Amygdala (tissue), 56 donors: ENCODE measurements around the gene NUP98.
"Not testable (repeated sequence)": the region's sequence is repeated elsewhere in the genome, so short reads cannot be mapped to it uniquely, and the experiment has no call there.

Experiments used
- DNase-seq, 56 donors: peaks; one replicate each; lab custom pipeline; 2025; lab: John Stamatoyannopoulos, UW

Gene NUP98

DNA sequence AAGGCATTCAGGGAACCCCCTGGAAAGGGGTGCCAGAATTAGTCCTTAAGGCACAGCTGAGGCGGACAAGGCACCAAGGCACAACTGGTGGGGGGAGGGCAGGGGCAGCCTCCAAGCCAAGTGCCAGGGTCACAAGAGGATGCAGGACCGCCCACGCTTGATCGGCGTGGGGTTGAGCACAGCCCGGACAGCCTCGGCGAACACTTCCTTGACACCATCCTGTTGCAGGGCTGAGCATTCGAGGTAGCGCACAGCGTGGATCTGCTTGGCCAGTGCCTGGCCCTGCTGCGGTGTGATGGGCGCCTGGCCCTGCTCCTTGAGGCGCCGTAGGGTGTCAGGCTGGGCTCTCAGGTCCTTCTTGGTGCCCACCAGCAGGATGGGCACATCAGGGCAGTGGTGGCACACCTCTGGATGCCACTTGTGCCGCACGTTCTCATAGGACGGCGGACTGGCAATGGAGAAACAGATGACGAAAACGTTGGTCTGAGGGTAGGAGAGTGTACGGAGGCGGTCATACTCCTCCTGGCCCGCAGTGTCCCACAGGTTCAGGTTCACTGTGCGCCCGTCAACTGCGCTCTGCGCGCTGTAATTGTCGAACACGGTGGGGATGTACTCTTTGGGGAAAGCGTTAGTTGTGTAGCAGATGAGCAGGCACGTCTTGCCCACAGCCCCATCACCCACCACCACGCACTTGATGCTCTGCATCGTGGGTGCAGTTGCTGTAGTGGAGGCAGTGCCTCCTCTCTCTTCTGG, 30.3 kb upstream of the NUP98 start:
- DNase-seq: peak in 11 of 56 donors; percentile 27 to 59 (median 46)

- DNase-seq: peak in 46 of 56 donors; percentile 32 to 91 (median 76)
Observed at GRCh38 chr11:3826721-3827120, 29.4 kb upstream of the NUP98 start.

DNA sequence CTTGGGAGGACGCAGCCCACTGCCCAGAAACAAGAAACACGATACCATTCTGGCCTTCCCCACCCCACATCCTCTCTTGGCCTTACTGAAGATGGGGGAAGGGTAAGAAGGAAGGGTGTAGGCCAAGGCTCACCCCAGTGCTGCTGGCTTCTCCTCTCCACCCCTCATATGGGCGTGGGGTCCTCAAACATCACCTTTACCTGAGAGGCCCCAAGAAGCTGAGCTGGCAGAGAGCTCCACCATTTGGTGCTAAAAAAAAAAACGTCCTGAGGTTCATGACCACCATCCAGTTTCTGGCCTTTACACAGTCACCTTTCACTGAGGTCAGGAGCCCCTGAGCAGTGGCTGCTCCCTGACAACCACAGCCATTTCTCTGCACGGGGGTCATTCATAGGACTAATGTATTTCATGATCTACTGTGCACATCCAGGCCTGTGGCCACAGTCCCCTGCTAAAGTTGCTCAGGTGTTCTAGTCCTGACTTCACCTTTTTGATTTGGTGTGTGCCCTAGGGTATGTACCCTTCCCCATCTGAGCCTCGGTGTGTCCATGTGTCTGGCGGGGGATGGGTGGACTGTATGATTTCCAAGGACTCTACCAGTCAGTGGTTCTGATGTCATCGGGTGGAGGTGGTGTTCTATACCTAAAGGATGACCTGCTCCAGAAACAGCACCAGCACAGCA, 28.3 kb upstream of the NUP98 start:
- no peak for DNase-seq

- DNase-seq: peak in 27 of 56 donors; percentile 12 to 78 (median 50)
Observed at GRCh38 chr11:3824714-3825472, 27.5 kb upstream of the NUP98 start.

DNA sequence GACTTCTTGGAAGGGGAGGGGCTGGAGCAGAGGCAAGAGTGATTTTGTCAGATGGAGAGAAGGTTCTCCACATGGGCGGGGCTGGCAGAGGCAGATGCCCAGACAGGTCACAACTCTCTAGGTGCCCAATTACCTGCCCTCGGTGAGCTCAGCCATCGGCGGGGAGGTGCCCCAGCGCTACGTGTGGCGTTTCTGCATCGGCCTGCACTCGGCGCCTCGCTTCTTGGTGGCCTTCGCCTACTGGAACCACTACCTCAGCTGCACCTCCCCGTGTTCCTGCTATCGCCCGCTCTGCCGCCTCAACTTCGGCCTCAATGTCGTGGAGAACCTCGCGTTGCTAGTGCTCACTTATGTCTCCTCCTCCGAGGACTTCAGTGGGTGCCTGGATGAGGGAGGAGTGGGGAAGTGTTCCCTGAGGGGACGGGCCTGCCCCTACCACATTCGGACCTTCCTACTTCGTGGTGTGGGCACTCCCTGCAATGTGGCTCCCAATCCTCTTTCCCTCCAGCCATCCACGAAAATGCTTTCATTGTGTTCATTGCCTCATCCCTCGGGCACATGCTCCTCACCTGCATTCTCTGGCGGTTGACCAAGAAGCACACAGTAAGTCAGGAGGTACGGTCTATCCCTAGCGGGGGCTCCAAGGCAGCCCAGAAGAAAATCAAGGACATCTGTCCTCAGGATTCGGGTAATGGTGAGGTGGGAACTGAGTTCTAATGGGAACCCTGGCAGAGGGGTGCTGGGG, 26.6 kb upstream of the NUP98 start:
- no peak for DNase-seq

DNA sequence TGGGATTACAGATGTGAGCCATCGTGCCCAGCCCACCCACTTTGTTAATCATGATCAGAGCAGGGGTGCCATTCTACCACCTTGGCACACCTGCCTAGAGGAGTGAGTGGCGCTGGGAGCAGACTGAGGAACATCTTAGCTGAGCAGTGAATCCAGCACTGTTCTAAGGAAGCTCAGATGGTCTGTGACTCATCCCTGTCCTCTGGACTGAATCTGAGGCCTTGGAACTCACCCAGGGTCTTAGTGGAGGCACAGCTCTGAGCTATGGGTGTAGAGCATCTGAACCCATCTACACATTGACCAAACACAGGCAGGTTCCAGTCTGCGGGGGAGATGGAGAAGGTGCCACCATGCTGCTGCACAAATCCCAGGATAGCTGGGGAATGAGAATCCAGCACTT, 25.9 kb upstream of the NUP98 start:
- no peak for DNase-seq

GRCh38 chr11:3822312-3822711, 25.0 kb upstream of the NUP98 start:
- DNase-seq: no peak

GRCh38 chr11:3820971-3821370, 23.6 kb upstream of the NUP98 start:
- DNase-seq: no peak

DNA sequence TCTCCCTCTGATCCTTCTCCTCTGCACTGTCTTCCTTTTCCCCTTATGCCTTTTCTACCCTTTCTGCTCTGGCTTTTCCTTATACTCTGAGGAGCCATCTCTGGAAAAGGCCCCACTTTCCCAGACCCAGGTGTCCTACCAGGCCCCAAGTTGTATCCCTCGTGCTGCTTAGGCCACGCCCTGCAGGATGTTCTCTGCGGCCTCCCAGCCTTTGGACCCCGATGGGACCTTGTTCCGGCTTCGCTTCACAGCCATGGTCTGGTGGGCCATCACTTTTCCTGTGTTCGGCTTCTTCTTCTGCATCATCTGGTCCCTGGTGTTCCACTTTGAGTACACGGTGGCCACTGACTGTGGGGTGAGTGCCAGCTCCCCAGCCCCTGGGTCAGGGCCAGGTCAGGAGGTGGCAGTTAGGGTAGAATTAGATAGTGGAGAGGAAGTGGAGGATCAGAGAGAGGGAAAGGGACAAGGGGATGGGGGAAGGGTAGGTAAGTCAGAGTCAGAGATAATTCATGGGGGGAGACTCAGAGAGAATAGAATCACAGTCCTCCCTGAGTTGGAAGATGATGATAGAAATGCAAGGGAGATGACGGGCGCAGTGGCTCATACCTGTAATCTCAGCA, 19.9 kb upstream of the NUP98 start:
- DNase-seq: no peak

DNA sequence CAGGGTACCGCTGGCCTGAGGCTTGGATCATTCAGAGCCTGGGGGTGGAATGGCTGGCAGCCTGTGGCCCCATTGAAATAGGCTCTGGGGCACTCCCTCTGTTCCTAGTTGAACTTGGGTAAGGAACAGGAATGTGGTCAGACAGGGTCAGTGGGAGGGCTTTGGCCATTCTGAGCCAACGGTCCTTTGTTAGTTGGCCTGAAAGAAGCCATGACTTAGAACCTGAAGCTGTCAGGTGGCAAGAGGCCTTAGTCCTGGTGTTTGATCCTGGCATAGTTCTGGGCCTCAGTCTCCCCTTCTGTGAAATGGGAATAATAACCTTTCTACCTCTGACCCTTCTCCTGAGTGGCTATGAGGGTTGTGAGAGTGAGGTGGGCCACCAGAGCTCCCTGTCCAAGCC, 19.3 kb upstream of the NUP98 start:
- no peak for DNase-seq

- no peak for DNase-seq
Observed at GRCh38 chr11:3815845-3816244, 18.5 kb upstream of the NUP98 start.

DNA sequence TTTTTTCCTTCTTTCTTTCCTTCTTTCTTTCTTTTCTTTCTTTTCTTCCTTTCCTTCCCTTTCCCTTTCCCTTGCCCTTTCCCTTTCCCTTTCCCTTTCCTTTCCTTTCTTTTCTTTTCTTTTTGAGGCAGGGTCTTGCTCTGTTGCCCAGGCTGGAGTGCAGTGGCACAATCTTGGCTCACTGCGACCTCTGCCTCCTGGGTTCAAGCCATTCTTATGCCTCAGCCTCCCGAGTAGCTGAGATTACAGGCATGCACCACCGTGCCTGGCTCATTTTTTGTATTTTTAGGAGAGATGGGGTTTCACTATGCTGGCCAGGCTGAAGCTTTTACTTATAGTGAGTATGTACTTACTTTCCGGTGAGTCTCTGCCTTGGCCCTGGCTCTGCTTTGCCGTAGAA, 17.5 kb upstream of the NUP98 start:
- DNase-seq: not testable (repeated sequence)

- DNase-seq: no peak
Observed at GRCh38 chr11:3810951-3811350, 13.6 kb upstream of the NUP98 start.

GRCh38 chr11:3810446-3810845, 13.1 kb upstream of the NUP98 start:
- no peak for DNase-seq

- no peak for DNase-seq
Observed at GRCh38 chr11:3809624-3809928, 12.2 kb upstream of the NUP98 start.

DNA sequence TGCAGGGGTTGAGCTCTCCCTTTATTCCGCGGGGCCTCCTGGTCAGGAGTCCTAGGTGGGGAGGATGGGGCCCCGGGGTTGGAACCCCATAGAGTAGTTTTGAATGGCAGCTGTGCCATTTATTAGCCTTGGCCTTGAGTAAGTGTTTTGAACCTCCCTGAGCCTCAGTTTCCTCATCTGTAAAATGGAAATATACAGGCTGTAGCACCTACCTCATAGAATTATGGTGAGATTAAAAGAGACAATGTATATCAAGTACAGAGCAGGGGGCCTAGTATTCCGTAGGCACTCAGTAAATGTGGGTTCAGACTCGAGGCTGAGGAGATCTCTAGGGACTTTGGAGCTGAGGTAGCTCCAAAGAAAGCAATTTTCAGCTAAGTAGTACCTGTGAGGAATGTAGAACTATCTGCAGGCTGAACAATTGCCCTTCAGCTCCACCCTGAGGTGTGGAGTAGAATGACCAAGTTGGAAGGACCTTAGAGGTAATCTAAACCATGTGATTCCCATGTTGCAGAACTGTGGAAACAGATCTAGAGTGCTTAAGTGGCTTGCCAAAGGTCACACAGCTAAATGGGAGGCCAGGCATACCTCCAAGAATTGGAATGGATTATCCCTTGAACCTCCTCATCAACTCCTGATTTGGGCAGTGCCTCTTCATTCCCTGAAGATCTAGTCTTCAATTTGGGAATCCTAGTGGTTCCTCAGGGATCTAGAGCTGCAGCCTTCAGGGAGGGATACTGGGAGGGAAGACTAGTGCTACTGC, 11.7 kb upstream of the NUP98 start:
- DNase-seq: no peak

DNA sequence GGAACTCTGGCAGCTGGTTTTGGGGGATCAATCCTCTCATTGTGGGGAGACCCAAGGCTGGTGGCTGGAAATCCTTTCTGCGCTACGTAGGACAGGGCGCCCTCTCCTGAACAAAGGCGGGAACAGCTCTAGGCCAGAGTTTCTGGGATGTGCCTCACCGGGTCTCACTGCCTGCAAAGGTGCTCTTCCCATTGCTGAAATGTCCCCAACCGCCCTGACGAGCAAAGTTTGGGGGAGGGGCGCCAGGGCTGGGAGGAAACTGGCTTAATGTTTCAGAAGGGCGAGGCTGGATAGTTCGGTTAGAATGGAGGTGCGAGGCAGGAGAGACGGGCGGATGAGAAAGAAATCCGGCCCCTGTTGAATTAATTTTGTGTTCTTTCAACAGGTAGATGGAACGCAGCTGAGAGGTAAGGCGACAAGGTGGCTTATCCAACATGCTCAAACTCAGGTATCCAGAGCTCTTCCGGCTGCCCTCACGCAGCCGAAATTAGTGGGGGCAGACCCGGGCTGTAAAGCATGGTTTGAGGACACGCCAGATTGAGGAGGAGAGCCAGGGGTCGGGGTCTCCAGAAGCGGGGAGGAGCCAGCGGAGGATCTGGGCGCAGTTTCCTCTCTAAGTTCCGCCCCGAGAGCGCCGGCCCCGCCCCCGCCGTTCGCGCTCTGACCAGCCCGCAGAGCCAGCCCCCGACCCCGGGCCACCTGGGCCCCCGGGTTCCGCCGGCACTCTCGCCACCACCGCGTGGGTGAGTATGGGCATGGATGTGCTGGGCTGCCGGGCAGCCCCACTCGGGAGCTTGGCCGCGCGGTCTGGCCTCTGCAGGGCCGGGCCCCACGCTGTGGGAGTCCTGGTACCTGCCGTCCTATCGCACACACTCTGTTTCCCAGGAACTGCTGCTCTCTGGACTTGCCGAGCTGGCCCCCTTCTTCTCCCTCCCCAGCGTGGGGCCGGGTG, 10.8 kb upstream of the NUP98 start, which contains the start of gene PGAP2:
Gene PGAP2 (plus strand): TSS at position 652 of the 952 bp plus-strand sequence. CDS start 2,700 bp downstream, outside the sequence.
- DNase-seq: peak in 24 of 56 donors; percentile 15 to 61 (median 36)
